Suprapubic skin (tissue), 4 donors: ENCODE results near the gene SH3BP2.

Experiments
- POLR2A ChIP-seq, 2 donors: fragments of 450-650 bp; IDR thresholded peaks; one replicate each; pipeline ENCODE4 v1.6.1; 2017; ENCODE audit warnings: antibody characterized with exemption in 2 of 2, mild to moderate bottlenecking in 2 of 2, moderate library complexity in 2 of 2
- POLR2AphosphoS5 ChIP-seq, 3 donors: sonication (generic); formaldehyde crosslinking; IDR thresholded peaks; one replicate each; pipeline ENCODE4 v1.6.1; 2017; ENCODE audit warnings: antibody characterized with exemption in 3 of 3

GRCh38 chr4:2888886-2889285 is 96.0 kb downstream of the SH3BP2 start:
- no peak for TF ChIP-seq POLR2A (IDR thresholded peaks at IDR 0.05)
- no peak for TF ChIP-seq POLR2AphosphoS5 (IDR thresholded peaks at IDR 0.05)
